Activated CD4-positive, alpha-beta memory T cell treated with anti-CD3 and anti-CD28 coated beads for 36 hours (primary cell): ENCODE data around the gene TULP4. TPM values are rescaled to one million over a fixed set of nuclear protein-coding genes. Genes with fewer than 3 reads are reported as not detected.
"Not testable (repeated sequence)": the region's sequence is repeated elsewhere in the genome, so short reads cannot be mapped to it uniquely, and the experiment has no call there.

Source experiments
- CTCF ChIA-PET: fragments of 350-600 bp; sonication (Branson Sonifier 250); formaldehyde crosslinking; loops from one replicate; lab custom pipeline; 2021; ENCODE audit warnings: antibody characterized with exemption, inconsistent platforms; lab: Charles Lee
- POLR2A ChIA-PET: fragments of 350-600 bp; sonication (Branson Sonifier 250); formaldehyde crosslinking; loops from one replicate; lab custom pipeline; 2021; ENCODE audit warnings: antibody characterized with exemption; lab: Charles Lee
- DNase-seq: peaks from one replicate; pipeline ENCODE4 v3.0.0-alpha.2; 2020
- H3K27ac Mint-ChIP-seq: one replicate; pipeline ENCODE4 v1.8.0; 2021; ENCODE audit warnings: mixed read lengths
- H3K27me3 Mint-ChIP-seq: one replicate; pipeline ENCODE4 v1.8.0; 2021; ENCODE audit warnings: mixed read lengths
- H3K36me3 Mint-ChIP-seq: one replicate; pipeline ENCODE4 v1.8.0; 2021; ENCODE audit warnings: mixed read lengths
- H3K4me1 Mint-ChIP-seq: one replicate; pipeline ENCODE4 v1.8.0; 2021; ENCODE audit warnings: low read depth, mixed read lengths
- H3K4me3 Mint-ChIP-seq: one replicate; pipeline ENCODE4 v1.8.0; 2021; ENCODE audit warnings: mild to moderate bottlenecking, mixed read lengths
- H3K9me3 Mint-ChIP-seq: one replicate; pipeline ENCODE4 v1.8.0; 2021; ENCODE audit warnings: mixed read lengths
- intact Hi-C: fragments of 100-400 bp; cut with micrococcal nuclease; formaldehyde crosslinking; loops from one replicate; pipeline ENCODE4 v1.15.1; 2023
- total RNA-seq, 2 experiments: library from RNA; stranded (reverse); gene quantifications; one replicate each; pipeline ENCODE4 v1.2.3, GENCODE V29; 2021

The TULP4 gene
- total RNA-seq, 2 experiments from 2014 or later, result 15.9 to 16.3 TPM

- H3K9me3 Mint-ChIP-seq, result no peaks in the 10 kb centered on the region
- ChIA-PET CTCF (no interaction called here), POLR2A (no interaction called here)
- H3K36me3 Mint-ChIP-seq, result peaks cover 5% of the 10 kb centered on the region
- H3K27me3 Mint-ChIP-seq, result no peaks in the 10 kb centered on the region
- intact Hi-C loops, result no loop called here
- H3K4me3 Mint-ChIP-seq, result no peak overlapping the region
- no peaks in the 10 kb centered on the region for H3K4me1 Mint-ChIP-seq
- no peak for DNase-seq
- H3K27ac Mint-ChIP-seq, result no peak overlapping the region
Observed at GRCh38 chr6:158468666-158469065, 156.4 kb downstream of the TULP4 start.

GRCh38 chr6:158470023-158470422 is 157.8 kb downstream of the TULP4 start:
- H3K4me3 Mint-ChIP-seq, H3K9me3 Mint-ChIP-seq, intact Hi-C loops, H3K4me1 Mint-ChIP-seq, CTCF ChIA-PET, H3K36me3 Mint-ChIP-seq, H3K27ac Mint-ChIP-seq, H3K27me3 Mint-ChIP-seq, POLR2A ChIA-PET, DNase-seq: not testable (repeated sequence)

GRCh38 chr6:158471339-158471738 is 159.1 kb downstream of the TULP4 start:
- POLR2A ChIA-PET, result no interaction called here
- no peak overlapping the region for H3K4me3 Mint-ChIP-seq
- CTCF ChIA-PET, result interaction anchor here (1.4 kb wide), 1 partner anchor 41 kb away, joined by 3 read pairs; no protein-coding TSS in a partner anchor
- H3K9me3 Mint-ChIP-seq, result no peaks in the 10 kb centered on the region
- intact Hi-C loops, result no loop called here
- peaks cover 7% of the 10 kb centered on the region for H3K36me3 Mint-ChIP-seq
- H3K27ac Mint-ChIP-seq, result no peak overlapping the region
- H3K27me3 Mint-ChIP-seq, result no peaks in the 10 kb centered on the region
- no peak for DNase-seq
- H3K4me1 Mint-ChIP-seq, result no peaks in the 10 kb centered on the region

GRCh38 chr6:158472447-158472846 is 160.2 kb downstream of the TULP4 start:
- DNase-seq, result no peak
- Mint-ChIP-seq H3K36me3 (peaks cover 16% of the 10 kb centered on the region), H3K27me3 (no peaks in the 10 kb centered on the region), H3K9me3 (no peaks in the 10 kb centered on the region), H3K27ac (no peak overlapping the region), H3K4me3 (no peak overlapping the region), H3K4me1 (no peaks in the 10 kb centered on the region)
- POLR2A ChIA-PET, result no interaction called here
- intact Hi-C loops, result no loop called here
- CTCF ChIA-PET, result interaction anchor here (1.2 kb wide), 1 partner anchor 252 kb away, joined by 4 read pairs; no protein-coding TSS in a partner anchor

- Mint-ChIP-seq H3K9me3 (no peaks in the 10 kb centered on the region), H3K27ac (no peak overlapping the region), H3K4me3 (no peak overlapping the region), H3K4me1 (no peaks in the 10 kb centered on the region), H3K27me3 (no peaks in the 10 kb centered on the region), H3K36me3 (peaks cover 17% of the 10 kb centered on the region)
- DNase-seq, result no peak
- CTCF ChIA-PET, result no interaction called here
- POLR2A ChIA-PET, result no interaction called here
- intact Hi-C loops, result no loop called here
Observed at GRCh38 chr6:158474961-158475343, 162.7 kb downstream of the TULP4 start.

- Mint-ChIP-seq H3K4me1 (no peaks in the 10 kb centered on the region), H3K4me3 (no peak overlapping the region), H3K36me3 (peaks cover 21% of the 10 kb centered on the region), H3K9me3 (no peaks in the 10 kb centered on the region), H3K27me3 (no peaks in the 10 kb centered on the region), H3K27ac (no peak overlapping the region)
- ChIA-PET POLR2A (no interaction called here), CTCF (no interaction called here)
- intact Hi-C loops, result no loop called here
- DNase-seq, result no peak
Observed at GRCh38 chr6:158475344-158476302, 163.4 kb downstream of the TULP4 start.

GRCh38 chr6:158476389-158476788 is 164.1 kb downstream of the TULP4 start:
- no peak overlapping the region for H3K27ac Mint-ChIP-seq
- H3K4me1 Mint-ChIP-seq, result no peaks in the 10 kb centered on the region
- H3K9me3 Mint-ChIP-seq, result no peaks in the 10 kb centered on the region
- no peak for DNase-seq
- H3K27me3 Mint-ChIP-seq, result no peaks in the 10 kb centered on the region
- CTCF ChIA-PET, result no interaction called here
- H3K4me3 Mint-ChIP-seq, result no peak overlapping the region
- POLR2A ChIA-PET, result no interaction called here
- intact Hi-C loops, result no loop called here
- peaks cover 25% of the 10 kb centered on the region for H3K36me3 Mint-ChIP-seq

GRCh38 chr6:158477722-158478121 is 165.5 kb downstream of the TULP4 start:
- CTCF ChIA-PET, DNase-seq, intact Hi-C loops, H3K4me1 Mint-ChIP-seq, H3K27ac Mint-ChIP-seq, H3K4me3 Mint-ChIP-seq, POLR2A ChIA-PET, H3K27me3 Mint-ChIP-seq, H3K9me3 Mint-ChIP-seq: not testable (repeated sequence)
- H3K36me3 Mint-ChIP-seq, result peaks cover 29% of the 10 kb centered on the region

GRCh38 chr6:158480989-158481388 is 168.7 kb downstream of the TULP4 start:
- Mint-ChIP-seq H3K9me3 (no peaks in the 10 kb centered on the region), H3K27ac (no peak overlapping the region), H3K4me3 (no peak overlapping the region), H3K36me3 (peaks cover 25% of the 10 kb centered on the region), H3K27me3 (no peaks in the 10 kb centered on the region), H3K4me1 (no peaks in the 10 kb centered on the region)
- CTCF ChIA-PET, result no interaction called here
- POLR2A ChIA-PET, result no interaction called here
- no peak for DNase-seq
- intact Hi-C loops, result no loop called here

GRCh38 chr6:158481690-158482473 is 169.6 kb downstream of the TULP4 start:
- CTCF ChIA-PET, result interaction anchor here (0.6 to 1.3 kb wide), 2 partner anchors 41 to 267 kb away, joined by 3 read pairs; no protein-coding TSS in a partner anchor
- H3K27me3 Mint-ChIP-seq, result no peaks in the 10 kb centered on the region
- peak; percentile 16 for DNase-seq
- POLR2A ChIA-PET, result no interaction called here
- intact Hi-C loops, result no loop called here
- H3K4me1 Mint-ChIP-seq, result no peaks in the 10 kb centered on the region
- no peak overlapping the region for H3K27ac Mint-ChIP-seq
- H3K9me3 Mint-ChIP-seq, result no peaks in the 10 kb centered on the region
- H3K36me3 Mint-ChIP-seq, result peaks cover 17% of the 10 kb centered on the region
- no peak overlapping the region for H3K4me3 Mint-ChIP-seq

- no peak overlapping the region for H3K27ac Mint-ChIP-seq
- no peaks in the 10 kb centered on the region for H3K9me3 Mint-ChIP-seq
- POLR2A ChIA-PET, result no interaction called here
- H3K36me3 Mint-ChIP-seq, result peaks cover 9% of the 10 kb centered on the region
- no peak for DNase-seq
- no peaks in the 10 kb centered on the region for H3K27me3 Mint-ChIP-seq
- H3K4me3 Mint-ChIP-seq, result no peak overlapping the region
- intact Hi-C loops, result no loop called here
- peaks cover 8% of the 10 kb centered on the region for H3K4me1 Mint-ChIP-seq
- CTCF ChIA-PET, result interaction anchor here (2.4 kb wide), 1 partner anchor 264 kb away, joined by 5 read pairs; no protein-coding TSS in a partner anchor
Observed at GRCh38 chr6:158485431-158485830, 173.2 kb downstream of the TULP4 start.

- Mint-ChIP-seq H3K4me3 (no peak overlapping the region), H3K36me3 (no peaks in the 10 kb centered on the region), H3K27ac (no peak overlapping the region), H3K27me3 (no peaks in the 10 kb centered on the region), H3K4me1 (peaks cover 8% of the 10 kb centered on the region), H3K9me3 (no peaks in the 10 kb centered on the region)
- DNase-seq, result no peak
- ChIA-PET POLR2A (no interaction called here), CTCF (no interaction called here)
- intact Hi-C loops, result no loop called here
Observed at GRCh38 chr6:158487495-158487894, 175.2 kb downstream of the TULP4 start.
